HG02623 (cell line): ENCODE results near the gene LCN1.

Experiments
- ATAC-seq: cut with Tn5 transposase; IDR thresholded peaks from one replicate; pipeline ENCODE4 v1.9.1; 2021; ENCODE audit warnings: moderate library complexity; ENCODE audit not compliant: unreplicated experiment

LCN1 gene

GRCh38 chr9:135520916-135521607 is at the start of gene LCN1:
Gene LCN1, plus strand, starts transcription at chr9:135521440. Its CDS starts 58 bp downstream, at chr9:135521498.
- ATAC-seq: no peak

- no peak for ATAC-seq
These were observed 49.2 kb upstream of the LCN1 start for GRCh38 chr9:135471791-135472640.

GRCh38 chr9:135473972-135474543 is 47.2 kb upstream of the LCN1 start:
- no peak for ATAC-seq

- no peak for ATAC-seq
These were observed 46.3 kb upstream of the LCN1 start for GRCh38 chr9:135474915-135475314.

- no peak for ATAC-seq
These were observed 44.5 kb upstream of the LCN1 start for GRCh38 chr9:135476561-135477355.

- no peak for ATAC-seq
These were observed 43.0 kb upstream of the LCN1 start for GRCh38 chr9:135478191-135478590.

GRCh38 chr9:135478829-135479468 is 42.3 kb upstream of the LCN1 start:
- no peak for ATAC-seq

GRCh38 chr9:135479469-135480052 is 41.7 kb upstream of the LCN1 start, which contains the start of gene PPP1R26:
Gene PPP1R26, plus strand, starts transcription at chr9:135479782. Its CDS starts 4,729 bp downstream, at chr9:135484511.
- no peak for ATAC-seq

- ATAC-seq: no peak
These were observed 40.9 kb upstream of the LCN1 start for GRCh38 chr9:135480071-135480939.

- ATAC-seq: no peak
These were observed 40.3 kb upstream of the LCN1 start for GRCh38 chr9:135480940-135481310.

GRCh38 chr9:135482015-135482754 is 39.1 kb upstream of the LCN1 start:
- ATAC-seq: no peak

- ATAC-seq: no peak
These were observed 36.6 kb upstream of the LCN1 start for GRCh38 chr9:135484460-135485277.

GRCh38 chr9:135485385-135485784 is 35.9 kb upstream of the LCN1 start:
- no peak for ATAC-seq

- no peak for ATAC-seq
These were observed 35.4 kb upstream of the LCN1 start for GRCh38 chr9:135485832-135486231.

- ATAC-seq: no peak
These were observed 34.8 kb upstream of the LCN1 start for GRCh38 chr9:135486267-135487065.

GRCh38 chr9:135487281-135488012 is 33.8 kb upstream of the LCN1 start:
- no peak for ATAC-seq
